HepG2 (cell line): ENCODE results near the gene MYLK3. TPM values are rescaled to one million over a fixed set of nuclear protein-coding genes. Genes with fewer than 3 reads are reported as not detected.

Experiments used
- ASH2L ChIP-seq: fragments of 300-600, 200-600 bp; sonication (generic); IDR thresholded peaks from 2 replicates; pipeline ENCODE4 v1.7.0; 2017; ENCODE audit warnings: low read depth, mild to moderate bottlenecking, moderate library complexity, mixed read lengths, low read length; ENCODE audit not compliant: insufficient read length
- EED ChIP-seq: sonication (generic); formaldehyde crosslinking; IDR thresholded peaks from 2 replicates; pipeline ENCODE4 v1.5.0; 2020; ENCODE audit warnings: mild to moderate bottlenecking, missing genetic modification reagents
- ETV5 ChIP-seq: IDR thresholded peaks from 2 replicates; pipeline ENCODE4 v1.6.1; 2018; ENCODE audit warnings: missing biosample characterization, missing genetic modification reagents, inconsistent platforms, borderline replicate concordance
- FOXM1 ChIP-seq: sonication (generic); formaldehyde crosslinking; IDR thresholded peaks from 2 replicates; pipeline ENCODE4 v1.5.0; 2020; ENCODE audit warnings: missing genetic modification reagents
- GATAD1 ChIP-seq: IDR thresholded peaks from 2 replicates; pipeline ENCODE4 v1.6.1; 2016; ENCODE audit warnings: missing genetic modification reagents, missing compliant biosample characterization
- HNRNPK ChIP-seq: fragments of 200-400 bp; formaldehyde crosslinking; IDR thresholded peaks from 2 replicates; pipeline ENCODE4 v1.6.1; 2018; ENCODE audit warnings: low read length, low read depth, moderate library complexity, mild to moderate bottlenecking; ENCODE audit not compliant: poor library complexity, severe bottlenecking
- NFE2L1 ChIP-seq: sonication (generic); formaldehyde crosslinking; IDR thresholded peaks from 2 replicates; pipeline ENCODE4 v1.4.0; 2020; ENCODE audit warnings: missing genetic modification reagents, mild to moderate bottlenecking, borderline replicate concordance
- RELA ChIP-seq: sonication (generic); formaldehyde crosslinking; IDR thresholded peaks from 2 replicates; pipeline ENCODE4 v1.4.0; 2020; ENCODE audit warnings: missing genetic modification reagents
- RXRB ChIP-seq: IDR thresholded peaks from 2 replicates; pipeline ENCODE4 v1.6.1; 2016; ENCODE audit warnings: borderline replicate concordance, missing genetic modification reagents, missing compliant biosample characterization
- ZBTB38 ChIP-seq: sonication (generic); formaldehyde crosslinking; IDR thresholded peaks from 2 replicates; pipeline ENCODE4 v1.5.1; 2020; ENCODE audit warnings: mild to moderate bottlenecking, missing genetic modification reagents
- ZNF205 ChIP-seq: IDR thresholded peaks from 2 replicates; pipeline ENCODE4 v1.6.1; 2018; ENCODE audit warnings: missing biosample characterization, missing genetic modification reagents
- ZNF253 ChIP-seq: sonication (generic); formaldehyde crosslinking; IDR thresholded peaks from 2 replicates; pipeline ENCODE4 v1.8.0; 2022; ENCODE audit warnings: mild to moderate bottlenecking, missing genetic modification reagents, borderline replicate concordance
- ZNF264 ChIP-seq: sonication (generic); formaldehyde crosslinking; IDR thresholded peaks from 2 replicates; pipeline ENCODE4 v1.4.0; 2020; ENCODE audit warnings: missing genetic modification reagents
- ZNF619 ChIP-seq: sonication (generic); formaldehyde crosslinking; IDR thresholded peaks from 2 replicates; pipeline ENCODE4 v1.4.0; 2020; ENCODE audit warnings: mild to moderate bottlenecking, missing genetic modification reagents
- ZNF660 ChIP-seq: sonication (generic); formaldehyde crosslinking; IDR thresholded peaks from 2 replicates; pipeline ENCODE4 v1.5.1; 2020; ENCODE audit warnings: mild to moderate bottlenecking, low read depth, missing genetic modification reagents, borderline replicate concordance
- polyA plus RNA-seq, 8 experiments: library from polyadenylated mRNA; depleted of rRNA in 3 of 8; stranded (reverse) in 7 of 8; unstranded in 1 of 8; fragments of >200 nt; fragmentation: Illumina TruSeq in 4 of 8; extraction: Trizol in 4 of 8; gene quantifications; 2 replicates each; pipeline versions ENCODE4 v1.2.1 to v1.2.3, GENCODE V29; 2011 to 2016; ENCODE audit warnings: low read depth in 4 of 8, missing spikeins in 1 of 8, mixed read lengths in 1 of 8; ENCODE audit not compliant: insufficient read depth in 1 of 8
- total RNA-seq, 5 experiments: library from RNA; depleted of rRNA; stranded (reverse); fragments of >200 nt; fragmentation: Illumina TruSeq; extraction: Trizol; gene quantifications; 2 replicates each; pipeline ENCODE4 v1.2.3, GENCODE V29; 2016; ENCODE audit warnings: low read depth in 1 of 5
- TF ChIP-seq, protein P1 (sequence below): sonication (generic); formaldehyde crosslinking; IDR thresholded peaks from 2 replicates; pipeline ENCODE4 v1.5.1; 2020; ENCODE audit warnings: missing genetic modification reagents, mild to moderate bottlenecking, borderline replicate concordance
- TF ChIP-seq, protein P2 (sequence below): IDR thresholded peaks from 2 replicates; pipeline ENCODE4 v1.6.1; 2016; ENCODE audit warnings: control low read depth
- TF ChIP-seq, protein P3 (sequence below): sonication (generic); formaldehyde crosslinking; IDR thresholded peaks from 2 replicates; pipeline ENCODE4 v1.9.0; 2021; ENCODE audit warnings: missing genetic modification reagents, borderline replicate concordance
- TF ChIP-seq, protein P4 (sequence below): sonication (generic); formaldehyde crosslinking; IDR thresholded peaks from 2 replicates; pipeline ENCODE4 v1.5.0; 2020; ENCODE audit warnings: mild to moderate bottlenecking, missing genetic modification reagents
- TF ChIP-seq, protein P5 (sequence below): sonication (generic); formaldehyde crosslinking; IDR thresholded peaks from 2 replicates; pipeline ENCODE4 v1.5.0; 2020; ENCODE audit warnings: mild to moderate bottlenecking, missing genetic modification reagents

The MYLK3 gene
- total and polyA plus RNA-seq, 2 of the 13 experiments (the other 11 are each of a cell fraction or from before 2014, with no cell fraction given) = 0.04 to 0.18 TPM

DNA sequence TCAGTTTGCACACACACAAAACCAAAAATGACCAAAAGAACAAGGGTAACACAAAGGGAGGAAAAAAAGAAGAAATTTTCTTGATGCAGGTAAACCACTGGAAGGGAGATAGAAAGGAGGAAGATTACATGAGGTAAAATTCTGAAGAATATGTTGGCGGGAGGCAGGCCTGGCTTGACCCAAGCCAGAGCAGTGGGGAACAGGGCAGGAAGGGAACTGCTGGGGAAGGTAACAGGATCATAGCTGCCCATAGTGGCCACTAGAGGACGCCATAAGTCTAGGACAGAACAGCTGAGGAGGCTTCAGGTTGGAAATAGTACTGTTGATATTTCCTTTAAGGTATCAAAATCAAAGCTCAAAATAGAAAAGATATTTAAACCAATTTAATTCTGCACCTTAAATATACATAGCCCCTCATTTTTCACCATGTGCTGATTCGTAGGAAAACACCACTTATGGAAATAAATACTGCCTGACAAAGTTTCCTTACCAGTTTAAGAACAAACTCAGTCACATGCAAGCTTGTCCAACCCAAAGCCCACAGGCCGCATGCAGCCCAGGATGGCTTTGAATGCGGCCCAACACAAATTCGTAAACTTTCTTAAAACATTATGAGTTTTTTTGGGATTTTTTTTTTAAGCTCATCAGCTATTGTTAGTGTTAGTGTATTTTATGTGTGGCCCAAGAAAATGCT, 74.7 kb downstream of the MYLK3 start (continued):
- TF ChIP-seq, protein P1, sequence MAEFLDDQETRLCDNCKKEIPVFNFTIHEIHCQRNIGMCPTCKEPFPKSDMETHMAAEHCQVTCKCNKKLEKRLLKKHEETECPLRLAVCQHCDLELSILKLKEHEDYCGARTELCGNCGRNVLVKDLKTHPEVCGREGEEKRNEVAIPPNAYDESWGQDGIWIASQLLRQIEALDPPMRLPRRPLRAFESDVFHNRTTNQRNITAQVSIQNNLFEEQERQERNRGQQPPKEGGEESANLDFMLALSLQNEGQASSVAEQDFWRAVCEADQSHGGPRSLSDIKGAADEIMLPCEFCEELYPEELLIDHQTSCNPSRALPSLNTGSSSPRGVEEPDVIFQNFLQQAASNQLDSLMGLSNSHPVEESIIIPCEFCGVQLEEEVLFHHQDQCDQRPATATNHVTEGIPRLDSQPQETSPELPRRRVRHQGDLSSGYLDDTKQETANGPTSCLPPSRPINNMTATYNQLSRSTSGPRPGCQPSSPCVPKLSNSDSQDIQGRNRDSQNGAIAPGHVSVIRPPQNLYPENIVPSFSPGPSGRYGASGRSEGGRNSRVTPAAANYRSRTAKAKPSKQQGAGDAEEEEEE = 0 out of 2 replicates have a peak, but pooled peaks have one; percentile 30
- TF ChIP-seq ZNF264 (CRISPR knock-in tag) = 0 out of 2 replicates have a peak, but pooled peaks have one; percentile 48
- TF ChIP-seq, protein P2, sequence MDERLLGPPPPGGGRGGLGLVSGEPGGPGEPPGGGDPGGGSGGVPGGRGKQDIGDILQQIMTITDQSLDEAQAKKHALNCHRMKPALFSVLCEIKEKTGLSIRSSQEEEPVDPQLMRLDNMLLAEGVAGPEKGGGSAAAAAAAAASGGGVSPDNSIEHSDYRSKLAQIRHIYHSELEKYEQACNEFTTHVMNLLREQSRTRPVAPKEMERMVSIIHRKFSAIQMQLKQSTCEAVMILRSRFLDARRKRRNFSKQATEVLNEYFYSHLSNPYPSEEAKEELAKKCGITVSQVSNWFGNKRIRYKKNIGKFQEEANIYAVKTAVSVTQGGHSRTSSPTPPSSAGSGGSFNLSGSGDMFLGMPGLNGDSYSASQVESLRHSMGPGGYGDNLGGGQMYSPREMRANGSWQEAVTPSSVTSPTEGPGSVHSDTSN (CRISPR knock-in tag) = no peak
- no peak for TF ChIP-seq ZNF619 (CRISPR knock-in tag)
- no peak for TF ChIP-seq ZNF253
- peak; percentile 37; the same call in 1 of the 2 replicates for TF ChIP-seq RXRB
- no peak for TF ChIP-seq ZBTB38 (CRISPR knock-in tag)
- TF ChIP-seq ETV5 = 0 out of 2 replicates have a peak, but pooled peaks have one; percentile 37
- TF ChIP-seq, protein P3, sequence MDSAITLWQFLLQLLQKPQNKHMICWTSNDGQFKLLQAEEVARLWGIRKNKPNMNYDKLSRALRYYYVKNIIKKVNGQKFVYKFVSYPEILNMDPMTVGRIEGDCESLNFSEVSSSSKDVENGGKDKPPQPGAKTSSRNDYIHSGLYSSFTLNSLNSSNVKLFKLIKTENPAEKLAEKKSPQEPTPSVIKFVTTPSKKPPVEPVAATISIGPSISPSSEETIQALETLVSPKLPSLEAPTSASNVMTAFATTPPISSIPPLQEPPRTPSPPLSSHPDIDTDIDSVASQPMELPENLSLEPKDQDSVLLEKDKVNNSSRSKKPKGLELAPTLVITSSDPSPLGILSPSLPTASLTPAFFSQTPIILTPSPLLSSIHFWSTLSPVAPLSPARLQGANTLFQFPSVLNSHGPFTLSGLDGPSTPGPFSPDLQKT (CRISPR knock-in tag) = no peak
- TF ChIP-seq ASH2L = peak; percentile 26
- TF ChIP-seq EED (CRISPR knock-in tag) = no peak
- no peak for TF ChIP-seq NFE2L1 (CRISPR knock-in tag)
- no peak for TF ChIP-seq FOXM1 (CRISPR knock-in tag)
- 0 out of 2 replicates have a peak, but pooled peaks have one; percentile 45 for TF ChIP-seq GATAD1 (CRISPR knock-in tag)
- TF ChIP-seq, protein P4, sequence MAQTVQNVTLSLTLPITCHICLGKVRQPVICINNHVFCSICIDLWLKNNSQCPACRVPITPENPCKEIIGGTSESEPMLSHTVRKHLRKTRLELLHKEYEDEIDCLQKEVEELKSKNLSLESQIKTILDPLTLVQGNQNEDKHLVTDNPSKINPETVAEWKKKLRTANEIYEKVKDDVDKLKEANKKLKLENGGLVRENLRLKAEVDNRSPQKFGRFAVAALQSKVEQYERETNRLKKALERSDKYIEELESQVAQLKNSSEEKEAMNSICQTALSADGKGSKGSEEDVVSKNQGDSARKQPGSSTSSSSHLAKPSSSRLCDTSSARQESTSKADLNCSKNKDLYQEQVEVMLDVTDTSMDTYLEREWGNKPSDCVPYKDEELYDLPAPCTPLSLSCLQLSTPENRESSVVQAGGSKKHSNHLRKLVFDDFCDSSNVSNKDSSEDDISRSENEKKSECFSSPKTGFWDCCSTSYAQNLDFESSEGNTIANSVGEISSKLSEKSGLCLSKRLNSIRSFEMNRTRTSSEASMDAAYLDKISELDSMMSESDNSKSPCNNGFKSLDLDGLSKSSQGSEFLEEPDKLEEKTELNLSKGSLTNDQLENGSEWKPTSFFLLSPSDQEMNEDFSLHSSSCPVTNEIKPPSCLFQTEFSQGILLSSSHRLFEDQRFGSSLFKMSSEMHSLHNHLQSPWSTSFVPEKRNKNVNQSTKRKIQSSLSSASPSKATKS (CRISPR knock-in tag) = no peak
- no peak for TF ChIP-seq RELA (CRISPR knock-in tag)
- TF ChIP-seq, protein P5, sequence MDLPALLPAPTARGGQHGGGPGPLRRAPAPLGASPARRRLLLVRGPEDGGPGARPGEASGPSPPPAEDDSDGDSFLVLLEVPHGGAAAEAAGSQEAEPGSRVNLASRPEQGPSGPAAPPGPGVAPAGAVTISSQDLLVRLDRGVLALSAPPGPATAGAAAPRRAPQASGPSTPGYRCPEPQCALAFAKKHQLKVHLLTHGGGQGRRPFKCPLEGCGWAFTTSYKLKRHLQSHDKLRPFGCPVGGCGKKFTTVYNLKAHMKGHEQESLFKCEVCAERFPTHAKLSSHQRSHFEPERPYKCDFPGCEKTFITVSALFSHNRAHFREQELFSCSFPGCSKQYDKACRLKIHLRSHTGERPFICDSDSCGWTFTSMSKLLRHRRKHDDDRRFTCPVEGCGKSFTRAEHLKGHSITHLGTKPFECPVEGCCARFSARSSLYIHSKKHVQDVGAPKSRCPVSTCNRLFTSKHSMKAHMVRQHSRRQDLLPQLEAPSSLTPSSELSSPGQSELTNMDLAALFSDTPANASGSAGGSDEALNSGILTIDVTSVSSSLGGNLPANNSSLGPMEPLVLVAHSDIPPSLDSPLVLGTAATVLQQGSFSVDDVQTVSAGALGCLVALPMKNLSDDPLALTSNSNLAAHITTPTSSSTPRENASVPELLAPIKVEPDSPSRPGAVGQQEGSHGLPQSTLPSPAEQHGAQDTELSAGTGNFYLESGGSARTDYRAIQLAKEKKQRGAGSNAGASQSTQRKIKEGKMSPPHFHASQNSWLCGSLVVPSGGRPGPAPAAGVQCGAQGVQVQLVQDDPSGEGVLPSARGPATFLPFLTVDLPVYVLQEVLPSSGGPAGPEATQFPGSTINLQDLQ (CRISPR knock-in tag) = no peak
- no peak for TF ChIP-seq HNRNPK
- TF ChIP-seq ZNF660 (CRISPR knock-in tag) = no peak
- TF ChIP-seq ZNF205 (CRISPR knock-in tag) = no peak
